Measurements from ENCODE around the gene OPCML. TPM values are rescaled to one million over a fixed set of nuclear protein-coding genes. Genes with fewer than 3 reads are reported as not detected.

The OPCML gene
- polyA plus RNA-seq, 1 donor from 2014 or later: 11.6 TPM

GRCh38 chr11:133154781-133155180 lies 377.5 kb downstream of the OPCML start:
- Histone ChIP-seq H3K27me3 (ENCODE audit: insufficient read depth, low read depth, low read length) (no peaks in the 10 kb centered on the region), H3K4me3 (ENCODE audit: low read length) (no peak overlapping the region), H3K79me2 (replicated peaks; ENCODE audit: insufficient read depth, low read length) (no peaks in the 10 kb centered on the region), H3K27ac (ENCODE audit: low read length) (no peak overlapping the region), H3K9ac (ENCODE audit: low read length) (no peak overlapping the region), H3K36me3 (ENCODE audit: insufficient read depth, low read length) (no peaks in the 10 kb centered on the region), H2AFZ (ENCODE audit: low read depth, low read length) (no peak overlapping the region), H3K4me2 (ENCODE audit: low read length) (no peak overlapping the region), H3F3A (ENCODE audit: insufficient read depth, low read length, poor library complexity, severe bottlenecking) (no peaks in the 10 kb centered on the region), H3K9me3 (ENCODE audit: low read length) (no peaks in the 10 kb centered on the region), H3K9me2 (ENCODE audit: insufficient read depth, low read length) (no peaks in the 10 kb centered on the region), H4K20me1 (ENCODE audit: insufficient read depth) (no peaks in the 10 kb centered on the region)
- TF ChIP-seq TAF1 (IDR thresholded peaks at IDR 0.05; ENCODE audit: low read depth): no peak

- H4K20me1 ChIP-seq (ENCODE audit: insufficient read depth): no peaks in the 10 kb centered on the region
- H3K9me2 ChIP-seq (ENCODE audit: insufficient read depth, low read length): no peaks in the 10 kb centered on the region
- H3K27me3 ChIP-seq (ENCODE audit: insufficient read depth, low read depth, low read length): no peaks in the 10 kb centered on the region
- no peaks in the 10 kb centered on the region for H3F3A ChIP-seq (ENCODE audit: insufficient read depth, low read length, poor library complexity, severe bottlenecking)
- H2AFZ ChIP-seq (ENCODE audit: low read depth, low read length): no peak overlapping the region
- TF ChIP-seq RAD21 (conservative IDR thresholded peaks at IDR 0.05): no peak
- TF ChIP-seq CTCF (IDR thresholded peaks at IDR 0.05; ENCODE audit: poor library complexity, severe bottlenecking): no peak
- TF ChIP-seq TAF1 (IDR thresholded peaks at IDR 0.05; ENCODE audit: low read depth): no peak
- TF ChIP-seq, protein P1, sequence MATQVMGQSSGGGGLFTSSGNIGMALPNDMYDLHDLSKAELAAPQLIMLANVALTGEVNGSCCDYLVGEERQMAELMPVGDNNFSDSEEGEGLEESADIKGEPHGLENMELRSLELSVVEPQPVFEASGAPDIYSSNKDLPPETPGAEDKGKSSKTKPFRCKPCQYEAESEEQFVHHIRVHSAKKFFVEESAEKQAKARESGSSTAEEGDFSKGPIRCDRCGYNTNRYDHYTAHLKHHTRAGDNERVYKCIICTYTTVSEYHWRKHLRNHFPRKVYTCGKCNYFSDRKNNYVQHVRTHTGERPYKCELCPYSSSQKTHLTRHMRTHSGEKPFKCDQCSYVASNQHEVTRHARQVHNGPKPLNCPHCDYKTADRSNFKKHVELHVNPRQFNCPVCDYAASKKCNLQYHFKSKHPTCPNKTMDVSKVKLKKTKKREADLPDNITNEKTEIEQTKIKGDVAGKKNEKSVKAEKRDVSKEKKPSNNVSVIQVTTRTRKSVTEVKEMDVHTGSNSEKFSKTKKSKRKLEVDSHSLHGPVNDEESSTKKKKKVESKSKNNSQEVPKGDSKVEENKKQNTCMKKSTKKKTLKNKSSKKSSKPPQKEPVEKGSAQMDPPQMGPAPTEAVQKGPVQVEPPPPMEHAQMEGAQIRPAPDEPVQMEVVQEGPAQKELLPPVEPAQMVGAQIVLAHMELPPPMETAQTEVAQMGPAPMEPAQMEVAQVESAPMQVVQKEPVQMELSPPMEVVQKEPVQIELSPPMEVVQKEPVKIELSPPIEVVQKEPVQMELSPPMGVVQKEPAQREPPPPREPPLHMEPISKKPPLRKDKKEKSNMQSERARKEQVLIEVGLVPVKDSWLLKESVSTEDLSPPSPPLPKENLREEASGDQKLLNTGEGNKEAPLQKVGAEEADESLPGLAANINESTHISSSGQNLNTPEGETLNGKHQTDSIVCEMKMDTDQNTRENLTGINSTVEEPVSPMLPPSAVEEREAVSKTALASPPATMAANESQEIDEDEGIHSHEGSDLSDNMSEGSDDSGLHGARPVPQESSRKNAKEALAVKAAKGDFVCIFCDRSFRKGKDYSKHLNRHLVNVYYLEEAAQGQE (IDR thresholded peaks at IDR 0.05; ENCODE audit: borderline replicate concordance): no peak
- TF ChIP-seq MXI1 (conservative IDR thresholded peaks at IDR 0.05; ENCODE audit: poor library complexity, severe bottlenecking): no peak
- TF ChIP-seq EP300 (conservative IDR thresholded peaks at IDR 0.05; ENCODE audit: poor library complexity, severe bottlenecking): no peak
- TF ChIP-seq POLR2AphosphoS5 (IDR thresholded peaks at IDR 0.05): no peak
- no peak overlapping the region for H3K4me3 ChIP-seq (ENCODE audit: low read length)
- H3K36me3 ChIP-seq (ENCODE audit: insufficient read depth, low read length): no peaks in the 10 kb centered on the region
- no peaks in the 10 kb centered on the region for H3K79me2 ChIP-seq (replicated peaks; ENCODE audit: insufficient read depth, low read length)
- no peak overlapping the region for H3K27ac ChIP-seq (ENCODE audit: low read length)
- no peaks in the 10 kb centered on the region for H3K9me3 ChIP-seq (ENCODE audit: low read length)
- no peak overlapping the region for H3K9ac ChIP-seq (ENCODE audit: low read length)
- H3K4me2 ChIP-seq (ENCODE audit: low read length): no peak overlapping the region
Observed at GRCh38 chr11:133154076-133154475, 378.2 kb downstream of the OPCML start.

GRCh38 chr11:133153031-133153430 lies 379.3 kb downstream of the OPCML start:
- Histone ChIP-seq H3K9me3 (ENCODE audit: low read length) (no peaks in the 10 kb centered on the region), H3K9ac (ENCODE audit: low read length) (no peak overlapping the region), H3K36me3 (ENCODE audit: insufficient read depth, low read length) (no peaks in the 10 kb centered on the region), H3K27ac (ENCODE audit: low read length) (no peak overlapping the region), H2AFZ (ENCODE audit: low read depth, low read length) (no peak overlapping the region), H3K4me3 (ENCODE audit: low read length) (no peak overlapping the region), H3F3A (ENCODE audit: insufficient read depth, low read length, poor library complexity, severe bottlenecking) (no peaks in the 10 kb centered on the region), H3K79me2 (replicated peaks; ENCODE audit: insufficient read depth, low read length) (no peaks in the 10 kb centered on the region), H3K9me2 (ENCODE audit: insufficient read depth, low read length) (no peaks in the 10 kb centered on the region), H3K4me2 (ENCODE audit: low read length) (no peak overlapping the region), H3K27me3 (ENCODE audit: insufficient read depth, low read depth, low read length) (no peaks in the 10 kb centered on the region), H4K20me1 (ENCODE audit: insufficient read depth) (no peaks in the 10 kb centered on the region)
- TF ChIP-seq CTCF (IDR thresholded peaks at IDR 0.05; ENCODE audit: poor library complexity, severe bottlenecking): no peak
